GM12801 (cell line): ENCODE data around the gene CYP2B6.

Experiments used
- TF ChIP-seq, protein P1 (sequence below): IDR thresholded peaks from one replicate; pipeline ENCODE4 v1.5.1; 2011; ENCODE audit warnings: control low read depth; ENCODE audit not compliant: insufficient read length; ENCODE audit errors: extremely low read depth

The CYP2B6 gene

DNA sequence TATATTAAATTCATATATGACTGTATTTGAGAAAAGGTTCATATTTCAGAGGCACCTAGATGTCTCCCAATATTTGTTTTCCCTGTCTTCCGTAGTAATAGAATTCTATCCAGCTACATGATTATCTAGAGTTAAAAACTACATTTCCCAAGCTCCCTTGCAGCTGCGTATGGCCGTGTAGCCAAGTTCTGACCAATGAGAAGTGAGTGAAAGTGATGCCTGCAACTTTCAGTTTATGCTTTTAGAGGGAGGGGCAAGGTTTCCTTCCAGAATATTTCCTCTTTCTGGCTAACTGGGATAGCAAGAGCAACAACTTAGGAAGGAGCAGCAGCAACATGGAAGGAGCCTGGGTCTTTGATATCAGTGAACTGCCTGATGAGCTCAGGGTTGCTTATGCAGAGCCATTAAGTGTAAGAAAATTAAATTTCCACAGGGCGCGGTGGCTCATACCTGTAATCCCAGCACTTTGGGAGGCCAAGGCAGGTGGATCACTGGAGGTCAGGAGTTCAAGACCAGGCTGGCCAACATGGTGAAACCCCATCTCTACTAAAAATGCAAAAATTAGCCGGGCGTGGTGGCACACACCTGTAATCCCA, 74.0 kb downstream of the CYP2B6 start:
- TF ChIP-seq, protein P1, sequence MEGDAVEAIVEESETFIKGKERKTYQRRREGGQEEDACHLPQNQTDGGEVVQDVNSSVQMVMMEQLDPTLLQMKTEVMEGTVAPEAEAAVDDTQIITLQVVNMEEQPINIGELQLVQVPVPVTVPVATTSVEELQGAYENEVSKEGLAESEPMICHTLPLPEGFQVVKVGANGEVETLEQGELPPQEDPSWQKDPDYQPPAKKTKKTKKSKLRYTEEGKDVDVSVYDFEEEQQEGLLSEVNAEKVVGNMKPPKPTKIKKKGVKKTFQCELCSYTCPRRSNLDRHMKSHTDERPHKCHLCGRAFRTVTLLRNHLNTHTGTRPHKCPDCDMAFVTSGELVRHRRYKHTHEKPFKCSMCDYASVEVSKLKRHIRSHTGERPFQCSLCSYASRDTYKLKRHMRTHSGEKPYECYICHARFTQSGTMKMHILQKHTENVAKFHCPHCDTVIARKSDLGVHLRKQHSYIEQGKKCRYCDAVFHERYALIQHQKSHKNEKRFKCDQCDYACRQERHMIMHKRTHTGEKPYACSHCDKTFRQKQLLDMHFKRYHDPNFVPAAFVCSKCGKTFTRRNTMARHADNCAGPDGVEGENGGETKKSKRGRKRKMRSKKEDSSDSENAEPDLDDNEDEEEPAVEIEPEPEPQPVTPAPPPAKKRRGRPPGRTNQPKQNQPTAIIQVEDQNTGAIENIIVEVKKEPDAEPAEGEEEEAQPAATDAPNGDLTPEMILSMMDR: no peak
